Ishikawa (cell line): ENCODE measurements around the gene ARAF.

Source experiments
- CEBPB ChIP-seq: IDR thresholded peaks from 2 replicates; pipeline ENCODE4 v1.6.1; 2012
- EGR1 ChIP-seq: IDR thresholded peaks from 2 replicates; pipeline ENCODE4 v1.6.1; 2012
- EP300 ChIP-seq: IDR thresholded peaks from 2 replicates; pipeline ENCODE4 v1.6.1; 2012; ENCODE audit warnings: borderline replicate concordance
- FOXM1 ChIP-seq: IDR thresholded peaks from 2 replicates; pipeline ENCODE4 v1.6.1; 2012; ENCODE audit warnings: low read depth, borderline replicate concordance
- NFIC ChIP-seq: IDR thresholded peaks from 2 replicates; pipeline ENCODE4 v1.6.1; 2012
- RAD21 ChIP-seq: IDR thresholded peaks from 2 replicates; pipeline ENCODE4 v1.6.1; 2012; ENCODE audit warnings: low read depth
- TAF1 ChIP-seq: IDR thresholded peaks from 2 replicates; pipeline ENCODE4 v1.6.1; 2012; ENCODE audit warnings: low read depth, mild to moderate bottlenecking
- TCF12 ChIP-seq: IDR thresholded peaks from 2 replicates; pipeline ENCODE4 v1.6.1; 2012; ENCODE audit warnings: low read depth
- TF ChIP-seq, protein P1 (sequence below): IDR thresholded peaks from 2 replicates; pipeline ENCODE4 v1.6.1; 2012; ENCODE audit warnings: low read depth, mild to moderate bottlenecking
- TF ChIP-seq, protein P2 (sequence below): IDR thresholded peaks from 2 replicates; pipeline ENCODE4 v1.6.1; 2012

DNA sequence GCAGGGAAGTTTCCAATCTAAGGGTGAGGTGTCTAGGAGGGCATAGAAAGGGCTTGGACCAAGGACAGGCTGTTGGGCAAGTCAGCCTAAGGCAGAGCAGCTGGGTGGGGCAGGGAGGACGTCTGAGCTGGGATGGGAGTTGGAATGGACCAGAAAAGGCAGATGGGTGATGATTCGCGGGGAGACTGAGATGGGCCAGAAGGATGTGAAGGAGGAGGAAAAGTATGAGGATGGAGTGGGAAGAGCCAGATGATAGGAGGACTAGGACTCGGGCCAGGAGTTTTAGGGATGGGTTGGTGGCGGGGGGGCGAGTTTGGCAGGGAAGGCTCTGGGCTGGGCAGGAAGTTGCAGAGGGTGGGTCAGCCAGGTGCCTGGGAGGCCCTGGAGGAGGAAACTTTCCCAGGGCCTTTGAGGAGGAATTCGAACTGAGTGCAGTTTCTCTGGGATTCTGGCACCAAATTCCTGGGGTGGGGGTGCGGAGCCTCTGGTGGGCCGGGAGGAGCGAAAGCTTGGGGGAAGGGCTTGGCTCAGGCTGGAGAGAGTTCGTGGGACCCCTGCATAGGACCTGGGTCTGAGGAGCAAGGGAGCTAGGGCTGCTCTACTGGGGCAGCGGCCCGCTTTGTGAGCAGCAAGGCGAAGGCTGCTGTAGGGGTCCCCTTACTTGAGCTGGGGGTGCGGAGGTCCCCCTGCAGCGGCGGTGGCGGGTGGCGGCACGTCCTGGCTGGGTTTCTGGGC lies 12.5 kb downstream of the ARAF start:
- no peak for TF ChIP-seq RAD21
- no peak for TF ChIP-seq TAF1
- TF ChIP-seq, protein P1, sequence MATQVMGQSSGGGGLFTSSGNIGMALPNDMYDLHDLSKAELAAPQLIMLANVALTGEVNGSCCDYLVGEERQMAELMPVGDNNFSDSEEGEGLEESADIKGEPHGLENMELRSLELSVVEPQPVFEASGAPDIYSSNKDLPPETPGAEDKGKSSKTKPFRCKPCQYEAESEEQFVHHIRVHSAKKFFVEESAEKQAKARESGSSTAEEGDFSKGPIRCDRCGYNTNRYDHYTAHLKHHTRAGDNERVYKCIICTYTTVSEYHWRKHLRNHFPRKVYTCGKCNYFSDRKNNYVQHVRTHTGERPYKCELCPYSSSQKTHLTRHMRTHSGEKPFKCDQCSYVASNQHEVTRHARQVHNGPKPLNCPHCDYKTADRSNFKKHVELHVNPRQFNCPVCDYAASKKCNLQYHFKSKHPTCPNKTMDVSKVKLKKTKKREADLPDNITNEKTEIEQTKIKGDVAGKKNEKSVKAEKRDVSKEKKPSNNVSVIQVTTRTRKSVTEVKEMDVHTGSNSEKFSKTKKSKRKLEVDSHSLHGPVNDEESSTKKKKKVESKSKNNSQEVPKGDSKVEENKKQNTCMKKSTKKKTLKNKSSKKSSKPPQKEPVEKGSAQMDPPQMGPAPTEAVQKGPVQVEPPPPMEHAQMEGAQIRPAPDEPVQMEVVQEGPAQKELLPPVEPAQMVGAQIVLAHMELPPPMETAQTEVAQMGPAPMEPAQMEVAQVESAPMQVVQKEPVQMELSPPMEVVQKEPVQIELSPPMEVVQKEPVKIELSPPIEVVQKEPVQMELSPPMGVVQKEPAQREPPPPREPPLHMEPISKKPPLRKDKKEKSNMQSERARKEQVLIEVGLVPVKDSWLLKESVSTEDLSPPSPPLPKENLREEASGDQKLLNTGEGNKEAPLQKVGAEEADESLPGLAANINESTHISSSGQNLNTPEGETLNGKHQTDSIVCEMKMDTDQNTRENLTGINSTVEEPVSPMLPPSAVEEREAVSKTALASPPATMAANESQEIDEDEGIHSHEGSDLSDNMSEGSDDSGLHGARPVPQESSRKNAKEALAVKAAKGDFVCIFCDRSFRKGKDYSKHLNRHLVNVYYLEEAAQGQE, result no peak
- no peak for TF ChIP-seq FOXM1
- no peak for TF ChIP-seq EP300
- TF ChIP-seq EGR1, result no peak
- TF ChIP-seq TCF12, result no peak
- TF ChIP-seq, protein P2, sequence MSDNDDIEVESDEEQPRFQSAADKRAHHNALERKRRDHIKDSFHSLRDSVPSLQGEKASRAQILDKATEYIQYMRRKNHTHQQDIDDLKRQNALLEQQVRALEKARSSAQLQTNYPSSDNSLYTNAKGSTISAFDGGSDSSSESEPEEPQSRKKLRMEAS, result no peak
- TF ChIP-seq CEBPB, result no peak
- TF ChIP-seq NFIC, result no peak
